ENCODE data around the gene GHR.

GHR gene

GRCh38 chr5:42423285-42424165 lies at the start of gene GHR:
Gene GHR (plus strand): TSS chr5:42423439. CDS start chr5:42565875, 142,436 bp downstream.
- peaks cover 3% of the 10 kb centered on the region for H3K27me3 ChIP-seq (replicated peaks)
- in situ Hi-C loops (cut with HindIII; ENCODE audit: low pct_ligation_motif_present, low sequenced_read_pairs), result no loop called here
- H3K36me3 ChIP-seq (replicated peaks), result no peaks in the 10 kb centered on the region
- peak within 1 kb of the TSS; percentile 71 for H3K4me3 ChIP-seq (ENCODE audit: low read depth, low read length)
- no peak within 1 kb of the TSS for H3K27ac ChIP-seq
- DNase-seq, result peak; percentile 89
- TF ChIP-seq, protein P1, sequence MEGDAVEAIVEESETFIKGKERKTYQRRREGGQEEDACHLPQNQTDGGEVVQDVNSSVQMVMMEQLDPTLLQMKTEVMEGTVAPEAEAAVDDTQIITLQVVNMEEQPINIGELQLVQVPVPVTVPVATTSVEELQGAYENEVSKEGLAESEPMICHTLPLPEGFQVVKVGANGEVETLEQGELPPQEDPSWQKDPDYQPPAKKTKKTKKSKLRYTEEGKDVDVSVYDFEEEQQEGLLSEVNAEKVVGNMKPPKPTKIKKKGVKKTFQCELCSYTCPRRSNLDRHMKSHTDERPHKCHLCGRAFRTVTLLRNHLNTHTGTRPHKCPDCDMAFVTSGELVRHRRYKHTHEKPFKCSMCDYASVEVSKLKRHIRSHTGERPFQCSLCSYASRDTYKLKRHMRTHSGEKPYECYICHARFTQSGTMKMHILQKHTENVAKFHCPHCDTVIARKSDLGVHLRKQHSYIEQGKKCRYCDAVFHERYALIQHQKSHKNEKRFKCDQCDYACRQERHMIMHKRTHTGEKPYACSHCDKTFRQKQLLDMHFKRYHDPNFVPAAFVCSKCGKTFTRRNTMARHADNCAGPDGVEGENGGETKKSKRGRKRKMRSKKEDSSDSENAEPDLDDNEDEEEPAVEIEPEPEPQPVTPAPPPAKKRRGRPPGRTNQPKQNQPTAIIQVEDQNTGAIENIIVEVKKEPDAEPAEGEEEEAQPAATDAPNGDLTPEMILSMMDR (IDR thresholded peaks at IDR 0.05; ENCODE audit: low read depth, low read length, missing control alignments), result peak; percentile 80

GRCh38 chr5:42374679-42375273 lies 48.5 kb upstream of the GHR start:
- no peaks in the 10 kb centered on the region for H3K36me3 ChIP-seq (replicated peaks)
- H3K27ac ChIP-seq, result no peak overlapping the region
- H3K4me3 ChIP-seq (ENCODE audit: low read depth, low read length), result no peak overlapping the region
- no peak for DNase-seq
- in situ Hi-C loops (cut with HindIII; ENCODE audit: low pct_ligation_motif_present, low sequenced_read_pairs), result no loop called here
- no peaks in the 10 kb centered on the region for H3K27me3 ChIP-seq (replicated peaks)
- TF ChIP-seq, protein P1 (IDR thresholded peaks at IDR 0.05; ENCODE audit: low read depth, low read length, missing control alignments), result no peak

GRCh38 chr5:42377496-42377895 lies 45.7 kb upstream of the GHR start:
- H3K27me3 ChIP-seq (replicated peaks), result no peaks in the 10 kb centered on the region
- H3K27ac ChIP-seq, result no peak overlapping the region
- H3K4me3 ChIP-seq (ENCODE audit: low read depth, low read length), result no peak overlapping the region
- H3K36me3 ChIP-seq (replicated peaks), result no peaks in the 10 kb centered on the region
- TF ChIP-seq, protein P1 (IDR thresholded peaks at IDR 0.05; ENCODE audit: low read depth, low read length, missing control alignments), result no peak
- DNase-seq, result peak; percentile 1
- in situ Hi-C loops (cut with HindIII; ENCODE audit: low pct_ligation_motif_present, low sequenced_read_pairs), result no loop called here

DNA sequence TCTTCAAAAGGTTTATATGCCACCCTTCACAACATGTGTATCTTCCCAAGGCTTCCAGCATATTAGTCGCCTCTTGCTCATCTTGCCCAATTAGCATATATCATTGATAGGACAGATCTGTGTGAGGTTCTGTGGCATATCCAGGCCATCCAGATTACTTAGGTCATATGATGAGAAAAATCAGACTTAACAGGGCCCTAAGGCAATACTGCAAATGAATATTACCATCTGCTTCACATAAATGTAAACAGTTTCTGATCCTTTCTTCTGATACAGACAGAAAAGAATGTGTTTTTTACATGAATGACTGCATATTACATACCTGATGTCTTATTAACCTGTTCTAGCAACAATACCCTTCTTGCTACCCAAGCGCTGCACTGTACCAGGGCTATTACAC lies 41.3 kb upstream of the GHR start:
- DNase-seq, result no peak
- no peak overlapping the region for H3K27ac ChIP-seq
- H3K27me3 ChIP-seq (replicated peaks), result no peaks in the 10 kb centered on the region
- in situ Hi-C loops (cut with HindIII; ENCODE audit: low pct_ligation_motif_present, low sequenced_read_pairs), result no loop called here
- H3K4me3 ChIP-seq (ENCODE audit: low read depth, low read length), result no peak overlapping the region
- TF ChIP-seq, protein P1 (IDR thresholded peaks at IDR 0.05; ENCODE audit: low read depth, low read length, missing control alignments), result no peak
- H3K36me3 ChIP-seq (replicated peaks), result no peaks in the 10 kb centered on the region

GRCh38 chr5:42387563-42387962 lies 35.7 kb upstream of the GHR start:
- no peak overlapping the region for H3K27ac ChIP-seq
- no peak for DNase-seq
- TF ChIP-seq, protein P1 (IDR thresholded peaks at IDR 0.05; ENCODE audit: low read depth, low read length, missing control alignments), result no peak
- no peaks in the 10 kb centered on the region for H3K27me3 ChIP-seq (replicated peaks)
- H3K4me3 ChIP-seq (ENCODE audit: low read depth, low read length), result no peak overlapping the region
- in situ Hi-C loops (cut with HindIII; ENCODE audit: low pct_ligation_motif_present, low sequenced_read_pairs), result no loop called here
- no peaks in the 10 kb centered on the region for H3K36me3 ChIP-seq (replicated peaks)
